CD4-positive, alpha-beta T cell treated with Interferon gamma for 1 hour (primary cell): ENCODE results near the gene ZDHHC5.

Experiments used
- DNase-seq: peaks from one replicate; pipeline ENCODE4 v3.0.0-alpha.2; 2020

Gene ZDHHC5

GRCh38 chr11:57667736-57668433 is at the start of gene ZDHHC5:
ZDHHC5 (plus strand) TSS chr11:57668114; CDS start chr11:57673091, 4,977 bp downstream.
- peak; percentile 99 for DNase-seq

GRCh38 chr11:57618438-57618837 is 49.5 kb upstream of the ZDHHC5 start:
- no peak for DNase-seq

GRCh38 chr11:57619331-57619730 is 48.6 kb upstream of the ZDHHC5 start:
- DNase-seq: no peak

- DNase-seq: no peak
These were observed 47.4 kb upstream of the ZDHHC5 start for GRCh38 chr11:57620467-57620866.

- DNase-seq: no peak
These were observed 45.7 kb upstream of the ZDHHC5 start for GRCh38 chr11:57622263-57622662.

- DNase-seq: no peak
These were observed 43.0 kb upstream of the ZDHHC5 start for GRCh38 chr11:57624864-57625263.

- no peak for DNase-seq
These were observed 41.0 kb upstream of the ZDHHC5 start for GRCh38 chr11:57626895-57627294.

GRCh38 chr11:57630171-57630570 is 37.7 kb upstream of the ZDHHC5 start:
- DNase-seq: no peak

- no peak for DNase-seq
These were observed 35.8 kb upstream of the ZDHHC5 start for GRCh38 chr11:57632116-57632515.

- no peak for DNase-seq
These were observed 34.4 kb upstream of the ZDHHC5 start for GRCh38 chr11:57633394-57634070.

- no peak for DNase-seq
These were observed 33.6 kb upstream of the ZDHHC5 start for GRCh38 chr11:57634311-57634710.

- no peak for DNase-seq
These were observed 32.7 kb upstream of the ZDHHC5 start for GRCh38 chr11:57635246-57635645.

- DNase-seq: no peak
These were observed 30.3 kb upstream of the ZDHHC5 start for GRCh38 chr11:57637626-57638004.

- no peak for DNase-seq
These were observed 29.7 kb upstream of the ZDHHC5 start for GRCh38 chr11:57638005-57638781.

GRCh38 chr11:57638811-57639320 is 29.0 kb upstream of the ZDHHC5 start:
- no peak for DNase-seq

- no peak for DNase-seq
These were observed 28.4 kb upstream of the ZDHHC5 start for GRCh38 chr11:57639321-57640067.

GRCh38 chr11:57640068-57640800 is 27.7 kb upstream of the ZDHHC5 start:
- DNase-seq: no peak

- no peak for DNase-seq
These were observed 26.7 kb upstream of the ZDHHC5 start for GRCh38 chr11:57641011-57641807.

- no peak for DNase-seq
These were observed 24.1 kb upstream of the ZDHHC5 start for GRCh38 chr11:57643802-57644201.

GRCh38 chr11:57644748-57645688 is 22.9 kb upstream of the ZDHHC5 start:
- peak; percentile 81 for DNase-seq
